Lower leg skin (tissue), 3 donors: ENCODE measurements around the gene RAP2A.

Source experiments
- POLR2A ChIP-seq, 2 donors: fragments of 450-650 bp; IDR thresholded peaks; one replicate each; pipeline ENCODE4 v1.6.1; 2016 to 2017; ENCODE audit warnings: antibody characterized with exemption in 2 of 2, mild to moderate bottlenecking in 1 of 2, moderate library complexity in 1 of 2
- TF ChIP-seq, protein P1 (sequence below), 3 donors: fragments of 450-650 bp; IDR thresholded peaks; one replicate each; pipeline ENCODE4 v1.5.1; 2016; ENCODE audit warnings: antibody characterized with exemption in 3 of 3, mild to moderate bottlenecking in 3 of 3, moderate library complexity in 2 of 3

DNA sequence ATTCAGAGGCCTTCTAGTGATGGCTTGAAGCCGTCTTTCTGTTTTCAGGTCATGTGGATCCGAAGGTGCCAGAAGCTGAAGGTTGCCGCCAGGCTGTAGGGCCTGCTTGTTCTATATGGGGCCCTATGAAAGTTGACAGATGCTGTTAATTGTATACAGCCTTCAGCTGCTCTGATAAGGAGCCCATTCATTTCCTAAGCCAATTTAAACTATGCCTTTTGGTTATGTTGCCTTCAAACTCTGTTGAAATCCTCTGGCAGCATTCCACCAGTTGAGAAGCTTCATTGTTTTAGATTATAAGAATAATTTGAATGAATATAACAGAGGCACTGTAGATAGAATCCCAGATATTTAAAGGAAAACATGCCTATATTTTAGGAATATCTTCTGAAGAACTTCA is 34.4 kb downstream of the RAP2A start:
- TF ChIP-seq, protein P1, sequence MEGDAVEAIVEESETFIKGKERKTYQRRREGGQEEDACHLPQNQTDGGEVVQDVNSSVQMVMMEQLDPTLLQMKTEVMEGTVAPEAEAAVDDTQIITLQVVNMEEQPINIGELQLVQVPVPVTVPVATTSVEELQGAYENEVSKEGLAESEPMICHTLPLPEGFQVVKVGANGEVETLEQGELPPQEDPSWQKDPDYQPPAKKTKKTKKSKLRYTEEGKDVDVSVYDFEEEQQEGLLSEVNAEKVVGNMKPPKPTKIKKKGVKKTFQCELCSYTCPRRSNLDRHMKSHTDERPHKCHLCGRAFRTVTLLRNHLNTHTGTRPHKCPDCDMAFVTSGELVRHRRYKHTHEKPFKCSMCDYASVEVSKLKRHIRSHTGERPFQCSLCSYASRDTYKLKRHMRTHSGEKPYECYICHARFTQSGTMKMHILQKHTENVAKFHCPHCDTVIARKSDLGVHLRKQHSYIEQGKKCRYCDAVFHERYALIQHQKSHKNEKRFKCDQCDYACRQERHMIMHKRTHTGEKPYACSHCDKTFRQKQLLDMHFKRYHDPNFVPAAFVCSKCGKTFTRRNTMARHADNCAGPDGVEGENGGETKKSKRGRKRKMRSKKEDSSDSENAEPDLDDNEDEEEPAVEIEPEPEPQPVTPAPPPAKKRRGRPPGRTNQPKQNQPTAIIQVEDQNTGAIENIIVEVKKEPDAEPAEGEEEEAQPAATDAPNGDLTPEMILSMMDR (IDR thresholded peaks at IDR 0.05) = no peak
- TF ChIP-seq POLR2A (IDR thresholded peaks at IDR 0.05) = no peak
